Femur (tissue), 1 donor: ENCODE data around the gene INO80E.
"Not testable (repeated sequence)": the region's sequence is repeated elsewhere in the genome, so short reads cannot be mapped to it uniquely, and the experiment has no call there.

Experiments used
- DNase-seq: peaks from one replicate; pipeline ENCODE4 v3.0.0-alpha.2; 2017

INO80E gene

GRCh38 chr16:30032083-30032819 lies 36.2 kb downstream of the INO80E start:
- peak; percentile 59 for DNase-seq

- DNase-seq, result no peak
These were observed 37.2 kb downstream of the INO80E start for GRCh38 chr16:30033270-30033669.

GRCh38 chr16:30040221-30040620 lies 44.2 kb downstream of the INO80E start:
- no peak for DNase-seq

- DNase-seq, result not testable (repeated sequence)
These were observed 44.6 kb downstream of the INO80E start for GRCh38 chr16:30040690-30041089.

GRCh38 chr16:30041841-30042240 lies 45.8 kb downstream of the INO80E start:
- DNase-seq, result no peak

- DNase-seq, result no peak
These were observed 50.1 kb downstream of the INO80E start for GRCh38 chr16:30046178-30046577.

GRCh38 chr16:30046588-30046987 lies 50.5 kb downstream of the INO80E start:
- no peak for DNase-seq

- DNase-seq, result no peak
These were observed 53.8 kb downstream of the INO80E start for GRCh38 chr16:30049871-30050270.

GRCh38 chr16:30051518-30051917 lies 55.5 kb downstream of the INO80E start:
- DNase-seq, result no peak

- peak; percentile 95 for DNase-seq
These were observed 56.8 kb downstream of the INO80E start for GRCh38 chr16:30052671-30053372.

GRCh38 chr16:30053376-30054015 lies 57.5 kb downstream of the INO80E start:
- DNase-seq, result no peak

- no peak for DNase-seq
These were observed 58.4 kb downstream of the INO80E start for GRCh38 chr16:30054451-30054850.

GRCh38 chr16:30054959-30055553 lies 59.0 kb downstream of the INO80E start:
- DNase-seq, result no peak
